Ishikawa (cell line): ENCODE measurements around the gene ADAMTSL1.

Experiments
- CEBPB ChIP-seq: IDR thresholded peaks from 2 replicates; pipeline ENCODE4 v1.6.1; 2012
- CREB1 ChIP-seq: IDR thresholded peaks from 2 replicates; pipeline ENCODE4 v1.6.1; 2012; ENCODE audit warnings: low read depth
- EGR1 ChIP-seq: IDR thresholded peaks from 2 replicates; pipeline ENCODE4 v1.6.1; 2012
- EP300 ChIP-seq: IDR thresholded peaks from 2 replicates; pipeline ENCODE4 v1.6.1; 2012; ENCODE audit warnings: borderline replicate concordance
- FOXM1 ChIP-seq: IDR thresholded peaks from 2 replicates; pipeline ENCODE4 v1.6.1; 2012; ENCODE audit warnings: low read depth, borderline replicate concordance
- NFIC ChIP-seq: IDR thresholded peaks from 2 replicates; pipeline ENCODE4 v1.6.1; 2012
- RAD21 ChIP-seq: IDR thresholded peaks from 2 replicates; pipeline ENCODE4 v1.6.1; 2012; ENCODE audit warnings: low read depth
- TAF1 ChIP-seq: IDR thresholded peaks from 2 replicates; pipeline ENCODE4 v1.6.1; 2012; ENCODE audit warnings: low read depth, mild to moderate bottlenecking
- TCF12 ChIP-seq: IDR thresholded peaks from 2 replicates; pipeline ENCODE4 v1.6.1; 2012; ENCODE audit warnings: low read depth
- TEAD4 ChIP-seq: IDR thresholded peaks from 2 replicates; pipeline ENCODE4 v1.6.1; 2012
- YY1 ChIP-seq: IDR thresholded peaks from 2 replicates; pipeline ENCODE4 v1.6.1; 2012; ENCODE audit warnings: low read depth
- ZBTB7A ChIP-seq: IDR thresholded peaks from 2 replicates; pipeline ENCODE4 v1.6.1; 2012; ENCODE audit warnings: low read depth
- TF ChIP-seq, protein P1 (sequence below): IDR thresholded peaks from 2 replicates; pipeline ENCODE4 v1.6.1; 2012; ENCODE audit warnings: low read depth, mild to moderate bottlenecking
- TF ChIP-seq, protein P2 (sequence below): IDR thresholded peaks from 2 replicates; pipeline ENCODE4 v1.6.1; 2012
- TF ChIP-seq, protein P3 (sequence below): IDR thresholded peaks from 2 replicates; pipeline ENCODE4 v1.6.1; 2012

ADAMTSL1 gene

DNA sequence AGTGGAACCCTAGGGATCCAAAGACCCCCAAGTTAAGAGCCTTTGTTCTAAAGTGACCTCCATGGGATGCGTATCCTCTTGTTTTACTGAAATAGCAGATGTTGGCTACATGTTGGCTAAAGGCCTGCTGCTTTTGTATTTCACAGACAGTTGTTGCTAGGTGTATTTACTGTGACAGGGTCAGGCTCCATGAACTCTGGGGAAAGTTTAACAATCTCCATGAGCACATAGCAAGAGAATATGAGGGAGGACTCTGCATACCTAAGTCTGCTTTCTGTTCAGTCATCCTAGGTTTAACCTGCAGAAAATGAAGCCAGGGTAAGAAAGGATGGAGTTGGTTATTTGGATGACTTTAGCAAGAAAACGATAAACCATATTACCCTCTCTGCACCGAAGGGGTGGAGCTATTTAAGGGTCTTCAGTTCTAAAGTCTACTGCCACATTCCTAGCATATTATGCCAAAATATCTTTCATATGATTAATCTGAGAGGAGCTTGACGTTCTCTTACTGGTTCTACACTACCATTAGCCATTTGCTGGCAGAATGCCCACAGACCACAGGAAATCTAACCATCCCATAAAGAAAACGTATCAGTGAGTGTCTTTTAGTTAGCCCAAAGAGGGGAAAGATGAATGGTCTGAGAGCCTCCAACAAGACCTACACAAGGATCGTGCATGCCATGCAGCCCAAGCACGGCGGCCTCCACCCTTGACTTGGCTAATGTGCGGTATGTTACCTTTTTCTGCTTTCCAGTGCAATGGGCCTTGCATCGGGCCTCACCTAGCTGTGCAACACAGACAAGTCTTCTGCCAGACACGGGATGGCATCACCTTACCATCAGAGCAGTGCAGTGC, 431.3 kb downstream of the ADAMTSL1 start:
- no peak for TF ChIP-seq TCF12
- no peak for TF ChIP-seq EGR1
- no peak for TF ChIP-seq RAD21
- TF ChIP-seq ZBTB7A = no peak
- no peak for TF ChIP-seq EP300
- TF ChIP-seq TEAD4 = no peak
- TF ChIP-seq YY1 = no peak
- no peak for TF ChIP-seq TAF1
- TF ChIP-seq FOXM1 = no peak
- TF ChIP-seq, protein P1, sequence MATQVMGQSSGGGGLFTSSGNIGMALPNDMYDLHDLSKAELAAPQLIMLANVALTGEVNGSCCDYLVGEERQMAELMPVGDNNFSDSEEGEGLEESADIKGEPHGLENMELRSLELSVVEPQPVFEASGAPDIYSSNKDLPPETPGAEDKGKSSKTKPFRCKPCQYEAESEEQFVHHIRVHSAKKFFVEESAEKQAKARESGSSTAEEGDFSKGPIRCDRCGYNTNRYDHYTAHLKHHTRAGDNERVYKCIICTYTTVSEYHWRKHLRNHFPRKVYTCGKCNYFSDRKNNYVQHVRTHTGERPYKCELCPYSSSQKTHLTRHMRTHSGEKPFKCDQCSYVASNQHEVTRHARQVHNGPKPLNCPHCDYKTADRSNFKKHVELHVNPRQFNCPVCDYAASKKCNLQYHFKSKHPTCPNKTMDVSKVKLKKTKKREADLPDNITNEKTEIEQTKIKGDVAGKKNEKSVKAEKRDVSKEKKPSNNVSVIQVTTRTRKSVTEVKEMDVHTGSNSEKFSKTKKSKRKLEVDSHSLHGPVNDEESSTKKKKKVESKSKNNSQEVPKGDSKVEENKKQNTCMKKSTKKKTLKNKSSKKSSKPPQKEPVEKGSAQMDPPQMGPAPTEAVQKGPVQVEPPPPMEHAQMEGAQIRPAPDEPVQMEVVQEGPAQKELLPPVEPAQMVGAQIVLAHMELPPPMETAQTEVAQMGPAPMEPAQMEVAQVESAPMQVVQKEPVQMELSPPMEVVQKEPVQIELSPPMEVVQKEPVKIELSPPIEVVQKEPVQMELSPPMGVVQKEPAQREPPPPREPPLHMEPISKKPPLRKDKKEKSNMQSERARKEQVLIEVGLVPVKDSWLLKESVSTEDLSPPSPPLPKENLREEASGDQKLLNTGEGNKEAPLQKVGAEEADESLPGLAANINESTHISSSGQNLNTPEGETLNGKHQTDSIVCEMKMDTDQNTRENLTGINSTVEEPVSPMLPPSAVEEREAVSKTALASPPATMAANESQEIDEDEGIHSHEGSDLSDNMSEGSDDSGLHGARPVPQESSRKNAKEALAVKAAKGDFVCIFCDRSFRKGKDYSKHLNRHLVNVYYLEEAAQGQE = no peak
- TF ChIP-seq, protein P2, sequence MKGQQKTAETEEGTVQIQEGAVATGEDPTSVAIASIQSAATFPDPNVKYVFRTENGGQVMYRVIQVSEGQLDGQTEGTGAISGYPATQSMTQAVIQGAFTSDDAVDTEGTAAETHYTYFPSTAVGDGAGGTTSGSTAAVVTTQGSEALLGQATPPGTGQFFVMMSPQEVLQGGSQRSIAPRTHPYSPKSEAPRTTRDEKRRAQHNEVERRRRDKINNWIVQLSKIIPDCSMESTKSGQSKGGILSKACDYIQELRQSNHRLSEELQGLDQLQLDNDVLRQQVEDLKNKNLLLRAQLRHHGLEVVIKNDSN = no peak
- no peak for TF ChIP-seq CEBPB
- TF ChIP-seq CREB1 = no peak
- TF ChIP-seq, protein P3, sequence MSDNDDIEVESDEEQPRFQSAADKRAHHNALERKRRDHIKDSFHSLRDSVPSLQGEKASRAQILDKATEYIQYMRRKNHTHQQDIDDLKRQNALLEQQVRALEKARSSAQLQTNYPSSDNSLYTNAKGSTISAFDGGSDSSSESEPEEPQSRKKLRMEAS = no peak
- TF ChIP-seq NFIC = no peak

DNA sequence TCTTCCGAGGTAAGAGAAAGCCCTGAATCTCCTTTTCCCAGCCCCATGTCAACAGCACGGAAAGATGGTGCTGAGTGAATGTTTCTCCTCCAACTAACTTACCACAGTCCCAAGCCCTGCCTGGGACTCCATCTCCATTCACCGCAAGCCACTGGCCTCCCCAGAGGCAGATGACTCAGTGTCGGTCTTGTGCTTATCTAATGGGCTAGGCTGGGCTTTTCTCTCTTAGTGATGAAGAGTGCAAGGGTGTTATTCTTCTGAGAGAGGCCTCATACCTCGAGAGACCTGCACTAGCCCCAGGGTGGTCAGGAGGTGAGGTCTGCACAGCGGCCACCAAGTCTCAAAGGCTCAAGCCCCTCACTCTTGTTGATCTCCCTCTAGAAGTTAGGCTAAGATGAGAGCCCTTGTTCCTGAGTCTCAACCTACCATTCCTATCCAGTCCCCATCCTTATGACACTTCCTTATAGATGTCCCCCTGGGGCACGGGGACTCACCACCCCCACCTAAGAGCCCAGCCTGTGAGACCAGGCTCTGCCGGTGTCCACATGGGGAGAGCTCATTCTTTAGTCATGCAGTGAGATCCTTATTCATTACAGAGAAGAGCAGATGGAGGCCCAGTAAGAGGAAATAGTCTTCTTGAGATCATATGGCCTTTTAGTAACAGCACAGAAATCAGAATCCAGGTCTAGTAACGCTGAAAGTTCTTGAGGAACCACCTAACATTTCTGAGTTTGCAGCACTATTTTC, 432.1 kb downstream of the ADAMTSL1 start:
- TF ChIP-seq ZBTB7A (no peak), TCF12 (no peak), FOXM1 (no peak), CEBPB (no peak), RAD21 (no peak), TEAD4 (no peak), NFIC (no peak)
- TF ChIP-seq, protein P1 = no peak
- TF ChIP-seq, protein P2 = no peak

DNA sequence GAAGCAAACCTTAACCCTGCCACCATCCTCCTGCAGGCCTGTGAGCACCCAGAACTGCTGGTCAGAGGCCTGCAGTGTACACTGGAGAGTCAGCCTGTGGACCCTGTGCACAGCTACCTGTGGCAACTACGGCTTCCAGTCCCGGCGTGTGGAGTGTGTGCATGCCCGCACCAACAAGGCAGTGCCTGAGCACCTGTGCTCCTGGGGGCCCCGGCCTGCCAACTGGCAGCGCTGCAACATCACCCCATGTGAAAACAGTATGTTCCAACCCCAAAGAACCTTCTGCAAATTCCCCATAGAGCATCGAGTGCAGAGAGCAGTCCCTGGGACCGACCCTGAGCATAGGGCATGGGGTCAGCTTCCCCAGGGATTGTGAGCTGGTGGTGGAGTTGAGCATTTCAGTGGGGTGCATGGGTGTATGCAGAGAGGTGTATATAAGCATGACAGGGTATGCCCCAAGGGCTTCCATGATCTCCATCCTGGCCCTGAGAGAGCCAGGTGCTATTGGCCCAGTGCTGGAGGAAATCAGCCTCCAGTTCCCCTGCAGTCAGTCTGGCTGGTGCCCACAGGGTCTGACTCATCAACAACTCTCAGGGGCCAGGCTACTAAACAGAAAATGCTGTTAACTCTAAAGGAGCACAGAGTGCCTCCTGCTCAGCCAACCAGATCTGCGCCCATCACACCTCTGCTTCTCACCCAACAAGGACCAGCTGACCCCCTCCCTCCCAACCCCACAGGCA, 432.9 kb downstream of the ADAMTSL1 start:
- TF ChIP-seq EGR1 = no peak
- TF ChIP-seq, protein P1 = no peak
- TF ChIP-seq TAF1 = no peak
- no peak for TF ChIP-seq ZBTB7A
- no peak for TF ChIP-seq CREB1
- no peak for TF ChIP-seq NFIC
- TF ChIP-seq, protein P3 = no peak
- no peak for TF ChIP-seq RAD21
- no peak for TF ChIP-seq TEAD4
- no peak for TF ChIP-seq YY1
- TF ChIP-seq TCF12 = no peak
- TF ChIP-seq EP300 = no peak
- no peak for TF ChIP-seq FOXM1
- TF ChIP-seq CEBPB = no peak
- TF ChIP-seq, protein P2 = no peak
